HG02571 (cell line): Measurements from ENCODE around the gene DCST2.

Source experiments
- ATAC-seq: cut with Tn5 transposase; IDR thresholded peaks from one replicate; pipeline ENCODE4 v1.9.1; 2021; ENCODE audit warnings: mild to moderate bottlenecking, moderate library complexity; ENCODE audit not compliant: unreplicated experiment

The DCST2 gene

GRCh38 chr1:155033524-155033923 is at the start of gene DCST2, which contains the start of gene DCST1:
Gene DCST2 (minus strand): TSS chr1:155033781. CDS start chr1:155033701, 80 bp downstream.
Gene DCST1 (plus strand): TSS chr1:155033824. CDS start chr1:155034037, 213 bp downstream.
- no peak for ATAC-seq

GRCh38 chr1:155083052-155083541 is 49.5 kb upstream of the DCST2 start:
- no peak for ATAC-seq

- no peak for ATAC-seq
Observed at GRCh38 chr1:155082301-155083051, 48.9 kb upstream of the DCST2 start.

DNA sequence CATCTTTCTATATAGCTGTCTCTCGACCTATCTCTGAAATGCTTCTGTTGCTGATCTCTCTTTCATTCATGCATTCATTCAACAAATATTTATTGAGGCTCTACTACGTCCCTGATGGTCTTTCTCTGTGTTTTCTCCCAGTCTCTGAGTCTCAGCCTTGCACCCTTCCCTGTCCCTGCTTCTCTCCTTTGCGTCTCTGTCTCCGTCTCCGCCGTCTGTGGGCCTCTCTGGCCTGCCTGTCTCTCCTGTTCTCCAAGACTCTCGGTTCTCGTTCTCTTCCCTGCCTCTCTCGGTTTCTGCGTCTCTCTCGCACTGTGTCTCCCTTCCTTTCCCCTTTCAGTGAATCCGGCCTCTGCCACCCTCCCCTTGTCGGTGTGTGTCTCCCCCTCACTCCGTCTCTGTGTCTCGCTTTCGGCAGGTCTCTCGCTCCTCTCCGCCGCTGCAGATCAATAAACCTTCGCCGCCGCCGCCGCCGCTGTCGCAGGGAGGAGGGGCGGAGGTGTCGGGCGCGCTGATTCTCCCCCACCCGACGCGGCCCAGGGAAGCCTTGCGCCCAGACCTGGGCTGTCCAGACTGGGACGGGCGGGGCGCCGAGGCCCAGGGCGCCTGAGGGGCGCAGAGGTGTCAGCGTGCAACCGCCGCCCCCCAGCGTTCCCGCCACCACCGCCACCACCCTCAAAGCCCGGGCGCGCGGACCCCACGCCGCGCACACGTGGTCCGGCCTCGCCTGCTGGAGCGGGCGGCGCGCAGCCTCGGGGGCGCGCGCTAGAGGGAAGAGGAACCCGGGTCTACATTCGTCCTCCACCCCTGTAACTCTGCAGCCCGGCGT is 48.1 kb upstream of the DCST2 start:
- ATAC-seq = no peak

DNA sequence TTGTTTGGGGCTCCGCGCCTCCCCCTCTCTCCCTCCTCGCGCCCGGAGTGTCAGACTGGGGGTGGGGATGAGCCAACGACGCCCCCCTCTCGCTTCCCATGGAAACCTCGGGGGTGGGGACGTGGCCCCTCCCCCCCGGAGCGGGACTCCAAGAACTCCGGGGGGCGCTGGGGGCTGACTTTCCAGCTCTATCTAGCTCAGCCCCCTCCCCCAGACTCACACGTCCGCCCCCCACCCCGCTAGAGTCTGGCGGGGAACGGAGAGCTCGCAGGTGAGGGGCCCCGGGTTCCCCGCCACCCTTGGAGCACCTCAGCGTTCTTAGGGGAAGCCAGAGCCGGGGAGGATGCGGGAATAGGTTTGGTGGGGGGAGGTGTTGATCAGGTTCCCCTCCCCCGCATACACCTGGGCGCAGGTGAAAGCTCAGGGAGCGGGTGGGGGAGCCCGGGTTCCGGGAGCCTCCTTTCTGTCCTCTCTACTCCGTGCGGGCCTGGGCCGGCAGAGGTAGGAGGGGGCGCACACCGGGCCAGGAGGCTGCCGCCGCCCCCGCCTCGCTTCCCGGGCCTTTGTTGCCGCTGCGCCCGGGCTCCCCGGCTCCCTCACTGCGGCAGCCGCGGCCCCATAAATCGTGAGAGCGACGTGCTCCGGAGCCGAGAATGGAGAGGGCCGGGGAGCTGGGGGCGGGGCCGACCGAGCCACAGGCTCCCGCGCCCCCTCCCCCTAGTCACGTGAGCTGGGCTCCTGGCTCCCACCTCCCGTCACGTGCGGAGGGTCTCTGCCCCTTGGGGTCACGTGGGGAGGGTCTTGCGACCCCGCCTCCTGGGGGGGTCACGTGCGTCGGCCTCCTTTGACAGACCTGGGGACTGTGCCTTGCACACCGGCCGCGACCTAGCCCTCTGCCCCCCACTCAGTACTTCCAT is 47.0 kb upstream of the DCST2 start:
- no peak for ATAC-seq

GRCh38 chr1:155079487-155080311 is 46.1 kb upstream of the DCST2 start:
- no peak for ATAC-seq

- no peak for ATAC-seq
Observed at GRCh38 chr1:155079210-155079486, 45.6 kb upstream of the DCST2 start.

DNA sequence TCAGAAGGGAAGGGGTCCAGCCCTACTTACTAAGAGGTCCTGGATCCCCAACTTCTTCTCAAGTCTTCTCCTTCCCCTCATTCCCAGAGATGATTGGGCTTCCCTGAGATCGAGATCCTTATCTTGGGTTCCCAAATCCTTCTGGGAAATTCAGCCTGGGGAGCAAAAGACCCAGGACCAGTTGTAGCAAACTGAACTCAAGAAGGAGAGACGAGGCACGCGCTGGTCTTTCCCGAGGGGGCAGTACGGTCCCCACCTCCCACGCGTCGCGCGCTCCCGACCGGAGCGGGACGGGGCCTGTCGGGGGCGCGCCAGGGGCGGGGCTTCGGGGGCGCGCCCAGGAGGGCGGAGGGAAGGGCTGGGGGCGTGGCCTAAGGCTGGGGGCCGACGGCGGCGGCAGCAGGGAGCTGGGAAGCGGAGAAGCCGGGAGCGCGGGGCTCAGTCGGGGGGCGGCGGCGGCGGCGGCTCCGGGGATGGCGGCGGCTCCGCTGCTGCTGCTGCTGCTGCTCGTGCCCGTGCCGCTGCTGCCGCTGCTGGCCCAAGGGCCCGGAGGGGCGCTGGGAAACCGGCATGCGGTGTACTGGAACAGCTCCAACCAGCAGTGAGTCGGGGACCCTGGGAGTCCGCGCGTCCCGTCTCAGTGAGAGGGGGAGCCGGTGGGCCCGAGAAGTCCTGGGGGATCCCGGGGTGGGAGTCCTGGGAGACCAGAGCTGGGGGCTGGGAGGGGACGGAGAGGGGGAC is 45.1 kb upstream of the DCST2 start, which contains the start of gene EFNA3:
Gene EFNA3 (plus strand): TSS at position 369 of the 741 bp plus-strand sequence. CDS start 105 bp downstream, at position 474.
- no peak for ATAC-seq

GRCh38 chr1:155077758-155078445 is 44.3 kb upstream of the DCST2 start:
- no peak for ATAC-seq

- no peak for ATAC-seq
Observed at GRCh38 chr1:155077346-155077745, 43.8 kb upstream of the DCST2 start.

GRCh38 chr1:155076371-155076770 is 42.8 kb upstream of the DCST2 start:
- ATAC-seq = no peak

GRCh38 chr1:155075535-155075934 is 42.0 kb upstream of the DCST2 start:
- ATAC-seq = no peak

GRCh38 chr1:155073377-155074242 is 40.0 kb upstream of the DCST2 start:
- ATAC-seq = no peak

GRCh38 chr1:155072531-155073289 is 39.1 kb upstream of the DCST2 start:
- ATAC-seq = no peak

GRCh38 chr1:155071701-155072100 is 38.1 kb upstream of the DCST2 start:
- no peak for ATAC-seq

- ATAC-seq = no peak
Observed at GRCh38 chr1:155070721-155071569, 37.4 kb upstream of the DCST2 start.
